H9 (cell line): ENCODE data around the gene USP40. TPM values are rescaled to one million over a fixed set of nuclear protein-coding genes. Genes with fewer than 3 reads are reported as not detected.

Experiments
- DNase-seq: peaks from one replicate; pipeline ENCODE4 v3.0.0-alpha.2; 2017
- H2AFZ ChIP-seq: one replicate; pipeline ENCODE4 v1.6.1; 2013; ENCODE audit warnings: mild to moderate bottlenecking, low read length, control low read depth, moderate library complexity
- H2AK5ac ChIP-seq: 2 replicates; pipeline ENCODE4 v1.6.1; 2013; ENCODE audit warnings: low read length, control low read depth, mixed read lengths; ENCODE audit not compliant: insufficient read length
- H2BK120ac ChIP-seq: one replicate; pipeline ENCODE4 v1.6.1; 2013; ENCODE audit warnings: low read depth, mild to moderate bottlenecking, low read length, control low read depth, inconsistent platforms; ENCODE audit not compliant: poor library complexity, severe bottlenecking
- H2BK12ac ChIP-seq: 2 replicates; pipeline ENCODE4 v1.6.1; 2013; ENCODE audit warnings: low read length, control low read depth, mixed read lengths, low read depth; ENCODE audit not compliant: insufficient read length
- H2BK15ac ChIP-seq: 2 replicates; pipeline ENCODE4 v1.6.1; 2013; ENCODE audit warnings: low read depth, low read length, control low read depth
- H2BK20ac ChIP-seq: one replicate; pipeline ENCODE4 v1.6.1; 2013; ENCODE audit warnings: low read depth, mild to moderate bottlenecking, low read length, control low read depth, inconsistent platforms; ENCODE audit not compliant: poor library complexity, severe bottlenecking
- H2BK5ac ChIP-seq: 2 replicates; pipeline ENCODE4 v1.6.1; 2013; ENCODE audit warnings: low read length, control low read depth, mixed read lengths; ENCODE audit not compliant: insufficient read length
- H3K14ac ChIP-seq: 2 replicates; pipeline ENCODE4 v1.6.1; 2013; ENCODE audit warnings: low read length, control low read depth; ENCODE audit not compliant: insufficient read depth
- H3K18ac ChIP-seq: 2 replicates; pipeline ENCODE4 v1.6.1; 2013; ENCODE audit warnings: low read depth, mild to moderate bottlenecking, mixed read lengths, low read length, control low read depth; ENCODE audit not compliant: insufficient read length
- H3K23ac ChIP-seq: 2 replicates; pipeline ENCODE4 v1.6.1; 2013; ENCODE audit warnings: low read length, control low read depth, mixed read lengths, low read depth; ENCODE audit not compliant: insufficient read length
- H3K23me2 ChIP-seq: 2 replicates; pipeline ENCODE4 v1.6.1; 2013; ENCODE audit warnings: low read depth, mild to moderate bottlenecking, mixed read lengths, low read length, control low read depth; ENCODE audit not compliant: insufficient read length, poor library complexity, severe bottlenecking
- H3K27ac ChIP-seq: 2 replicates; pipeline ENCODE4 v1.5.1; 2013; ENCODE audit warnings: low read length, control low read depth, mixed read lengths, low read depth; ENCODE audit not compliant: insufficient read length
- H3K27me3 ChIP-seq: 2 replicates; pipeline ENCODE4 v1.6.1; 2013; ENCODE audit warnings: low read length, control low read depth, inconsistent platforms; ENCODE audit not compliant: insufficient read depth
- H3K4ac ChIP-seq: 2 replicates; pipeline ENCODE4 v1.6.1; 2013; ENCODE audit warnings: low read depth, mild to moderate bottlenecking, control low read depth, inconsistent platforms, low read length, moderate library complexity
- H3K4me1 ChIP-seq: 2 replicates; pipeline ENCODE4 v1.6.1; 2013; ENCODE audit warnings: low read length, control low read depth, inconsistent platforms; ENCODE audit not compliant: insufficient read depth
- H3K4me2 ChIP-seq: 2 replicates; pipeline ENCODE4 v1.6.1; 2013; ENCODE audit warnings: low read length, control low read depth, mixed read lengths; ENCODE audit not compliant: insufficient read length, insufficient read depth
- H3K56ac ChIP-seq: 2 replicates; pipeline ENCODE4 v1.6.1; 2013; ENCODE audit warnings: low read depth, mild to moderate bottlenecking, mixed read lengths, low read length, control low read depth; ENCODE audit not compliant: insufficient read length
- H3K79me1 ChIP-seq: 2 replicates; pipeline ENCODE4 v1.6.1; 2013; ENCODE audit warnings: low read depth, mild to moderate bottlenecking, moderate library complexity, low read length, control low read depth, inconsistent platforms; ENCODE audit not compliant: insufficient read depth, poor library complexity, severe bottlenecking
- H3K79me2 ChIP-seq: 2 replicates; pipeline ENCODE4 v1.6.1; 2013; ENCODE audit warnings: low read length, control low read depth, inconsistent platforms; ENCODE audit not compliant: insufficient read depth
- H3K9ac ChIP-seq: 2 replicates; pipeline ENCODE4 v1.6.1; 2013; ENCODE audit warnings: low read length, control low read depth, mixed read lengths; ENCODE audit not compliant: insufficient read length; ENCODE audit errors: extremely low read depth
- H3K9me3 ChIP-seq: one replicate; pipeline ENCODE4 v1.6.1; 2013; ENCODE audit warnings: low read depth, low read length, inconsistent platforms; ENCODE audit not compliant: control insufficient read depth
- H3T11ph ChIP-seq: one replicate; pipeline ENCODE4 v1.6.1; 2013; ENCODE audit warnings: mild to moderate bottlenecking, low read length, control low read depth, inconsistent platforms
- H4K20me1 ChIP-seq: one replicate; pipeline ENCODE4 v1.6.1; 2013; ENCODE audit not compliant: control insufficient read depth, insufficient read length, insufficient read depth
- H4K5ac ChIP-seq: 2 replicates; pipeline ENCODE4 v1.6.1; 2013; ENCODE audit warnings: low read depth, mild to moderate bottlenecking, mixed read lengths, low read length, control low read depth; ENCODE audit not compliant: insufficient read length
- H4K8ac ChIP-seq: replicated peaks from 2 replicates; pipeline ENCODE4 v1.6.1; 2013; ENCODE audit warnings: low read length, control low read depth, mixed read lengths, low read depth; ENCODE audit not compliant: insufficient read length
- H4K91ac ChIP-seq: 2 replicates; pipeline ENCODE4 v1.6.1; 2013; ENCODE audit warnings: low read depth, mild to moderate bottlenecking, moderate library complexity, mixed read lengths, low read length, control low read depth; ENCODE audit not compliant: insufficient read length
- H3K27ac Mint-ChIP-seq, 3 experiments: 2 replicates in 2 of 3; 3 replicates in 1 of 3; pipeline ENCODE4 v1.8.0; 2020 to 2021; ENCODE audit warnings: mixed read lengths in 3 of 3, mild to moderate bottlenecking in 1 of 3, moderate library complexity in 1 of 3
- H3K27me3 Mint-ChIP-seq: 2 replicates; pipeline ENCODE4 v1.8.0; 2021; ENCODE audit warnings: low read depth, mild to moderate bottlenecking, moderate library complexity, mixed read lengths
- H3K36me3 Mint-ChIP-seq, 3 experiments: 2 replicates in 2 of 3; 3 replicates in 1 of 3; pipeline ENCODE4 v1.8.0; 2020 to 2021; ENCODE audit warnings: low read depth in 3 of 3, mixed read lengths in 3 of 3; ENCODE audit not compliant: insufficient read depth in 1 of 3
- H3K4me1 Mint-ChIP-seq, 2 experiments: 2 replicates each; pipeline ENCODE4 v1.8.0; 2020; ENCODE audit warnings: mixed read lengths in 2 of 2
- H3K4me3 Mint-ChIP-seq, 2 experiments: 2 replicates in 1 of 2; 3 replicates in 1 of 2; pipeline ENCODE4 v1.8.0; 2020 to 2021; ENCODE audit warnings: mild to moderate bottlenecking in 2 of 2, mixed read lengths in 2 of 2, moderate library complexity in 1 of 2
- H3K9me3 Mint-ChIP-seq, 2 experiments: 2 replicates in 1 of 2; 3 replicates in 1 of 2; pipeline ENCODE4 v1.8.0; 2020; ENCODE audit warnings: mild to moderate bottlenecking in 2 of 2, mixed read lengths in 2 of 2, moderate library complexity in 1 of 2
- CTCF ChIP-seq: fragments of 200-600 bp; sonication (generic); conservative IDR thresholded peaks from 3 replicates; pipeline ENCODE4 v1.8.0; 2021; ENCODE audit warnings: antibody characterized with exemption, mild to moderate bottlenecking
- WGBS: extraction: QIAGEN DNeasy Blood & Tissue Kit; methylation state at CpG from one replicate; pipeline ENCODE4 v1.1.7; 2013; ENCODE audit warnings: missing lambda C conversion rate, low lambda C conversion rate, mixed read lengths; ENCODE audit not compliant: insufficient read length; ENCODE audit errors: extremely low coverage; 5-methylcytosine and 5-hydroxymethylcytosine counted together
- total RNA-seq: library from RNA; stranded (reverse); gene quantifications from 2 replicates; pipeline ENCODE4 v1.2.1, GENCODE V29; 2021

The USP40 gene
- total RNA-seq, 1 experiment from 2014 or later: 7.5 TPM

GRCh38 chr2:233480490-233481202, 85.9 kb downstream of the USP40 start:
- Histone ChIP-seq H2BK20ac (no peak overlapping the region), H4K20me1 (peaks cover 2% of the 10 kb centered on the region), H3K4me1 (no peaks in the 10 kb centered on the region), H2BK120ac (no peak overlapping the region), H3K4me2 (no peak overlapping the region), H3K18ac (no peak overlapping the region), H2BK5ac (no peak overlapping the region), H3K23ac (no peak overlapping the region), H2BK15ac (no peak overlapping the region), H3K4ac (no peak overlapping the region), H3K14ac (no peak overlapping the region), H4K91ac (no peak overlapping the region), H3K27me3 (no peaks in the 10 kb centered on the region), H2AK5ac (no peak overlapping the region), H4K8ac (no peak overlapping the region), H3K79me2 (no peaks in the 10 kb centered on the region), H3T11ph (no peak overlapping the region), H2BK12ac (no peak overlapping the region), H3K27ac (no peak overlapping the region), H3K79me1 (no peaks in the 10 kb centered on the region), H4K5ac (no peak overlapping the region), H3K9ac (no peak overlapping the region), H3K56ac (no peak overlapping the region), H2AFZ (no peak overlapping the region), H3K9me3 (no peaks in the 10 kb centered on the region), H3K23me2 (no peaks in the 10 kb centered on the region)
- no peak for TF ChIP-seq CTCF
- WGBS: no CpG with 5 or more reads among the region's 21 CpGs
- H3K36me3 Mint-ChIP-seq: peaks cover 26 to 42% (median 32%) of the 10 kb centered on the region in 3 experiments
- H3K27ac Mint-ChIP-seq: peak overlapping the region in 2 of 3 experiments; percentile 18 to 70; a peak in 3 of 7 replicates
- peaks cover 12 to 19% of the 10 kb centered on the region in 2 experiments for H3K9me3 Mint-ChIP-seq
- H3K27me3 Mint-ChIP-seq: no peaks in the 10 kb centered on the region
- H3K4me1 Mint-ChIP-seq: no peaks in the 10 kb centered on the region
- no peak for DNase-seq
- H3K4me3 Mint-ChIP-seq: no peak overlapping the region
